NK-92 treated with Interleukin-12 subunit alpha and Interleukin-12 subunit beta, amount 100 ng/mL, for 24 hours (cell line): ENCODE measurements around the gene PLOD1.

Experiments
- DNase-seq: peaks from one replicate; lab custom pipeline; 2025; lab: John Stamatoyannopoulos, UW

Gene PLOD1

GRCh38 chr1:11979851-11980675 is 45.5 kb downstream of the PLOD1 start, which contains the start of gene MFN2:
TSS of gene MFN2 (plus strand) at chr1:11980444. CDS start at chr1:11989169, 8,725 bp downstream.
- peak; percentile 97 for DNase-seq

GRCh38 chr1:11980676-11980972 is 46.1 kb downstream of the PLOD1 start:
- DNase-seq = no peak

GRCh38 chr1:11981378-11982009 is 47.0 kb downstream of the PLOD1 start:
- DNase-seq = no peak

- no peak for DNase-seq
These were observed 47.5 kb downstream of the PLOD1 start for GRCh38 chr1:11982010-11982392.

GRCh38 chr1:11984121-11984520 is 49.6 kb downstream of the PLOD1 start:
- DNase-seq = no peak

- no peak for DNase-seq
These were observed 50.1 kb downstream of the PLOD1 start for GRCh38 chr1:11984576-11984975.

- DNase-seq = no peak
These were observed 50.7 kb downstream of the PLOD1 start for GRCh38 chr1:11985171-11985570.

- DNase-seq = no peak
These were observed 51.3 kb downstream of the PLOD1 start for GRCh38 chr1:11985851-11986250.

GRCh38 chr1:11989669-11990068 is 55.2 kb downstream of the PLOD1 start:
- no peak for DNase-seq

GRCh38 chr1:11990303-11991032 is 56.0 kb downstream of the PLOD1 start:
- no peak for DNase-seq

- DNase-seq = no peak
These were observed 57.6 kb downstream of the PLOD1 start for GRCh38 chr1:11991969-11992676.

GRCh38 chr1:11997081-11997850 is 62.7 kb downstream of the PLOD1 start:
- DNase-seq = no peak

GRCh38 chr1:11998636-11999035 is 64.1 kb downstream of the PLOD1 start:
- DNase-seq = no peak

- no peak for DNase-seq
These were observed 64.7 kb downstream of the PLOD1 start for GRCh38 chr1:11999236-11999635.

GRCh38 chr1:12001249-12001917 is 66.9 kb downstream of the PLOD1 start:
- peak; percentile 44 for DNase-seq

GRCh38 chr1:12001996-12002493 is 67.5 kb downstream of the PLOD1 start:
- no peak for DNase-seq

- no peak for DNase-seq
These were observed 69.2 kb downstream of the PLOD1 start for GRCh38 chr1:12003762-12004161.

- no peak for DNase-seq
These were observed 71.1 kb downstream of the PLOD1 start for GRCh38 chr1:12005488-12006166.

GRCh38 chr1:12006167-12006921 is 71.8 kb downstream of the PLOD1 start:
- no peak for DNase-seq
